ENCODE results near the gene ABCG4.

The ABCG4 gene

GRCh38 chr11:119206511-119207414 is 57.9 kb downstream of the ABCG4 start:
- DNase-seq (ENCODE audit: low spot score): peak; percentile 74

- no peak for DNase-seq (ENCODE audit: low spot score)
These were observed 58.6 kb downstream of the ABCG4 start for GRCh38 chr11:119207415-119207960.

- no peak for DNase-seq (ENCODE audit: low spot score)
These were observed 60.3 kb downstream of the ABCG4 start for GRCh38 chr11:119209186-119209585.

- no peak for DNase-seq (ENCODE audit: low spot score)
These were observed 61.2 kb downstream of the ABCG4 start for GRCh38 chr11:119210050-119210449.

All from iPS-NIHi11 (cell line).